ENCODE results near the gene WDR35.
A peak's percentile ranks its signal among the peaks of the same experiment; 100 is the strongest.

The WDR35 gene

DNA sequence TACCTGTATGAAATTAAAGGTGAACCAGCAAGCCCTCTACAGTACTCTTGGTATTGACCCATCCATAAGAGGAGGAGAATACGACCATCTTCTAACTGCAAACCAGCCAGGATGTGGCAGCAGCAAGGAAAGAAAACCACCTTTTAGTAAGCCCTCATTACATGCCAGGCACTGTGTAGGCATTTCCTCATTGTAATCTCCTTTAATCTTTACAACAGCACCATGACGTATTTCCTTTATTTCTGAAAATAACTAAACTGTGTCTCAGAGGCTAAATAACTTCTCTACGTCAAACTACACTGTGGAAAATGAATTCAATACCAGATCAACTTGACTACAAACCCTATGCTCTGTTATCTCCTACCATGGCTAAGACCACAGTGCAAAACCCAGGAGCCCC lies 18.2 kb downstream of the WDR35 start:
- Histone ChIP-seq H3K4me2 (ENCODE audit: insufficient read depth, low read length) (no peak overlapping the region), H3K9me3 (ENCODE audit: insufficient read depth, low read length, severe bottlenecking) (no peaks in the 10 kb centered on the region), H2AFZ (ENCODE audit: low read depth, low read length) (no peak overlapping the region), H3K27me3 (ENCODE audit: insufficient read depth, low read length, poor library complexity) (no peaks in the 10 kb centered on the region), H3K4me3 (ENCODE audit: low read depth in 1 of 2, low read length in 2 of 2) (no peak overlapping the region), H3K36me3 (ENCODE audit: insufficient read depth, low read length) (no peaks in the 10 kb centered on the region), H3K79me2 (ENCODE audit: insufficient read depth, low read length) (no peaks in the 10 kb centered on the region), H4K20me1 (ENCODE audit: insufficient read depth, low read length) (no peaks in the 10 kb centered on the region), H3K27ac (ENCODE audit: low read length) (no peak overlapping the region), H3K4me1 (ENCODE audit: insufficient read depth, low read length) (no peaks in the 10 kb centered on the region), H3K9ac (ENCODE audit: low read depth, low read length) (no peak overlapping the region)
- ATAC-seq (ENCODE audit: insufficient read depth, low read depth) (no peak), DNase-seq (no peak)
- TF ChIP-seq EZH2 (IDR thresholded peaks at IDR 0.05; ENCODE audit: borderline replicate concordance, low read depth, low read length, severe bottlenecking), result no peak
- TF ChIP-seq, protein P1, sequence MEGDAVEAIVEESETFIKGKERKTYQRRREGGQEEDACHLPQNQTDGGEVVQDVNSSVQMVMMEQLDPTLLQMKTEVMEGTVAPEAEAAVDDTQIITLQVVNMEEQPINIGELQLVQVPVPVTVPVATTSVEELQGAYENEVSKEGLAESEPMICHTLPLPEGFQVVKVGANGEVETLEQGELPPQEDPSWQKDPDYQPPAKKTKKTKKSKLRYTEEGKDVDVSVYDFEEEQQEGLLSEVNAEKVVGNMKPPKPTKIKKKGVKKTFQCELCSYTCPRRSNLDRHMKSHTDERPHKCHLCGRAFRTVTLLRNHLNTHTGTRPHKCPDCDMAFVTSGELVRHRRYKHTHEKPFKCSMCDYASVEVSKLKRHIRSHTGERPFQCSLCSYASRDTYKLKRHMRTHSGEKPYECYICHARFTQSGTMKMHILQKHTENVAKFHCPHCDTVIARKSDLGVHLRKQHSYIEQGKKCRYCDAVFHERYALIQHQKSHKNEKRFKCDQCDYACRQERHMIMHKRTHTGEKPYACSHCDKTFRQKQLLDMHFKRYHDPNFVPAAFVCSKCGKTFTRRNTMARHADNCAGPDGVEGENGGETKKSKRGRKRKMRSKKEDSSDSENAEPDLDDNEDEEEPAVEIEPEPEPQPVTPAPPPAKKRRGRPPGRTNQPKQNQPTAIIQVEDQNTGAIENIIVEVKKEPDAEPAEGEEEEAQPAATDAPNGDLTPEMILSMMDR (IDR thresholded peaks at IDR 0.05; ENCODE audit: borderline replicate concordance, extremely low read depth, low read length, poor library complexity, severe bottlenecking), result no peak

DNA sequence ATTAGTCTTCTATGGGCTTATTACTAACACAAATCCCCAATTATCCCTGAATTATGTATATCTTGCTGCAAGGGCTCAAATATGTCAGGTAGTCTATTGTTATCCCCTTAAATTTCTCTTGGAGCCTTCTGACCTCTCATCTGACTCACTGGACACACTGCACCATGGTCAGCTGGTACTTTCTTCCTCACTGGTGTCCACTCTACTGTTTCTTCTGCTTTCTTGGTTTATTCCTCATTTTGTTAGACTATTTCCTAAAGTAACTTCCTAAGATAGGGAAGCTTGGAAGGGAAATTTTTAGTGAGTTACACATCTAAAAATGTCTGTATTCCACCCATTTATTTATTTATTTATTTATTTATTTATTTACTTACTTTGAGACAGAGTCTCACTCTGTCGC lies 26.5 kb downstream of the WDR35 start:
- no peaks in the 10 kb centered on the region for H3K4me1 ChIP-seq (ENCODE audit: insufficient read depth, low read length)
- no peak overlapping the region for H3K27ac ChIP-seq (ENCODE audit: low read length)
- ATAC-seq (ENCODE audit: insufficient read depth, low read depth) (no peak), DNase-seq (no peak)
- H3K9me3 ChIP-seq (ENCODE audit: insufficient read depth, low read length, severe bottlenecking), result no peaks in the 10 kb centered on the region
- no peaks in the 10 kb centered on the region for H3K36me3 ChIP-seq (ENCODE audit: insufficient read depth, low read length)
- H3K27me3 ChIP-seq (ENCODE audit: insufficient read depth, low read length, poor library complexity), result peaks cover 16% of the 10 kb centered on the region
- no peak overlapping the region for H3K9ac ChIP-seq (ENCODE audit: low read depth, low read length)
- H4K20me1 ChIP-seq (ENCODE audit: insufficient read depth, low read length), result no peaks in the 10 kb centered on the region
- H3K4me2 ChIP-seq (ENCODE audit: insufficient read depth, low read length), result no peak overlapping the region
- no peak for TF ChIP-seq EZH2 (IDR thresholded peaks at IDR 0.05; ENCODE audit: borderline replicate concordance, low read depth, low read length, severe bottlenecking)
- TF ChIP-seq, protein P1 (IDR thresholded peaks at IDR 0.05; ENCODE audit: borderline replicate concordance, extremely low read depth, low read length, poor library complexity, severe bottlenecking), result no peak
- H3K4me3 ChIP-seq (ENCODE audit: low read depth in 1 of 2, low read length in 2 of 2), result no peak overlapping the region
- no peaks in the 10 kb centered on the region for H3K79me2 ChIP-seq (ENCODE audit: insufficient read depth, low read length)
- no peak overlapping the region for H2AFZ ChIP-seq (ENCODE audit: low read depth, low read length)

- Histone ChIP-seq H3K4me1 (ENCODE audit: insufficient read depth, low read length) (no peaks in the 10 kb centered on the region), H3K27me3 (ENCODE audit: insufficient read depth, low read length, poor library complexity) (peaks cover 6% of the 10 kb centered on the region), H3K79me2 (ENCODE audit: insufficient read depth, low read length) (no peaks in the 10 kb centered on the region), H3K4me2 (ENCODE audit: insufficient read depth, low read length) (no peak overlapping the region), H3K9ac (ENCODE audit: low read depth, low read length) (no peak overlapping the region), H4K20me1 (ENCODE audit: insufficient read depth, low read length) (no peaks in the 10 kb centered on the region), H3K36me3 (ENCODE audit: insufficient read depth, low read length) (no peaks in the 10 kb centered on the region), H2AFZ (ENCODE audit: low read depth, low read length) (no peak overlapping the region), H3K4me3 (ENCODE audit: low read depth in 1 of 2, low read length in 2 of 2) (no peak overlapping the region), H3K27ac (ENCODE audit: low read length) (no peak overlapping the region), H3K9me3 (ENCODE audit: insufficient read depth, low read length, severe bottlenecking) (no peaks in the 10 kb centered on the region)
- peak; percentile 47 for DNase-seq
- peak; percentile 83 for ATAC-seq (ENCODE audit: insufficient read depth, low read depth)
- TF ChIP-seq, protein P1 (IDR thresholded peaks at IDR 0.05; ENCODE audit: borderline replicate concordance, extremely low read depth, low read length, poor library complexity, severe bottlenecking), result peak; percentile 73
- TF ChIP-seq EZH2 (IDR thresholded peaks at IDR 0.05; ENCODE audit: borderline replicate concordance, low read depth, low read length, severe bottlenecking), result no peak
These were observed 34.1 kb downstream of the WDR35 start for GRCh38 chr2:19955544-19956422.

Measured in DND-41 (cell line).